K562 (cell line): ENCODE data around the gene MPPED1. TPM values are rescaled to one million over a fixed set of nuclear protein-coding genes. Genes with fewer than 3 reads are reported as not detected.

Experiments used
- ATAC-seq: fragments of 200-7000 bp; cut with Tn5 transposase; 3 replicates; pipeline ENCODE4 v1.9.1; 2020; ENCODE audit warnings: moderate library complexity
- BruUV-seq: library from RNA; stranded (reverse); fragments of 400-500 nt; replicated peaks from 2 replicates; lab custom pipeline; 2021; lab: Mats Ljungman, UMichigan
- CTCF ChIA-PET: fragments of 300-600 bp; formaldehyde crosslinking; extraction: SDS; loops from one replicate; lab custom pipeline; 2021; ENCODE audit warnings: low intra/inter-chr PET ratio; lab: Yijun Ruan, JAX
- POLR2A ChIA-PET: fragments of 300-600, 350-650 bp; sonication (Branson Sonifier 250); formaldehyde crosslinking; extraction: SDS; loops from one replicate; lab custom pipeline; 2021; ENCODE audit warnings: antibody characterized with exemption, inconsistent platforms; lab: Yijun Ruan, JAX
- DNase-seq, 4 experiments: peaks; one replicate each; pipeline versions ENCODE4 v3.0.0 to v3.0.0-alpha.2; 2011 to 2018; ENCODE audit warnings: low spot score in 3 of 4, mixed read lengths in 3 of 4; ENCODE audit errors: extremely low read depth in 1 of 4
- FAIRE-seq: peaks from 2 replicates; lab custom pipeline; 2011; peaks lifted over from hg19 to GRCh38; lab: Jason Lieb, UNC
- H2AFZ ChIP-seq: 2 replicates; pipeline ENCODE4 v1.6.0; 2011; ENCODE audit warnings: low read depth, low read length, control low read depth, inconsistent platforms
- H3K27ac ChIP-seq: fragments of 200-600 bp; 3 replicates; pipeline ENCODE4 v1.8.0; 2011; ENCODE audit warnings: low read depth, mild to moderate bottlenecking, control low read depth, inconsistent platforms, low read length, moderate library complexity, mixed read lengths; ENCODE audit errors: extremely low read depth
- H3K27me3 ChIP-seq, 2 experiments: fragments of 300-600 bp in 1 of 2; 2 replicates in 1 of 2; 3 replicates in 1 of 2; pipeline versions ENCODE4 v1.6.0 to v1.8.0; 2011; ENCODE audit warnings: inconsistent platforms in 2 of 2, low read length in 2 of 2, mild to moderate bottlenecking in 1 of 2, mixed read lengths in 1 of 2, moderate library complexity in 1 of 2; ENCODE audit not compliant: control insufficient read depth in 2 of 2, insufficient read depth in 2 of 2
- H3K36me3 ChIP-seq: fragments of 300-600 bp; 3 replicates; pipeline ENCODE4 v1.8.0; 2011; ENCODE audit warnings: mild to moderate bottlenecking, low read length, inconsistent platforms; ENCODE audit not compliant: control insufficient read depth, insufficient read depth
- H3K4me1 ChIP-seq, 2 experiments: fragments of 200-600 bp in 1 of 2; replicated peaks in 1 of 2; 2 replicates in 1 of 2; 3 replicates in 1 of 2; pipeline versions ENCODE4 v1.5.1 to v1.8.0; 2011; ENCODE audit warnings: inconsistent platforms in 2 of 2, low read length in 2 of 2, mild to moderate bottlenecking in 1 of 2, mixed read lengths in 1 of 2, moderate library complexity in 1 of 2; ENCODE audit not compliant: control insufficient read depth in 2 of 2, insufficient read depth in 2 of 2
- H3K4me2 ChIP-seq: 2 replicates; pipeline ENCODE4 v1.6.1; 2011; ENCODE audit warnings: low read length, control low read depth, inconsistent platforms, mixed read lengths; ENCODE audit not compliant: insufficient read depth
- H3K4me3 ChIP-seq: fragments of 200-600 bp; sonication (generic), shearing (Covaris generic); 2 replicates; pipeline ENCODE4 v1.5.1; 2016; ENCODE audit warnings: control low read depth, inconsistent platforms
- H3K79me2 ChIP-seq: fragments of 200-600 bp; 3 replicates; pipeline ENCODE4 v1.8.0; 2011; ENCODE audit warnings: low read length, inconsistent platforms; ENCODE audit not compliant: control insufficient read depth, insufficient read depth
- H3K9ac ChIP-seq, 2 experiments: 2 replicates each; pipeline versions ENCODE4 v1.6.0 to v1.6.1; 2011; ENCODE audit warnings: low read depth in 2 of 2, low read length in 2 of 2, control low read depth in 1 of 2, inconsistent platforms in 1 of 2, mild to moderate bottlenecking in 1 of 2, mixed read lengths in 1 of 2; ENCODE audit not compliant: insufficient read depth in 1 of 2
- H3K9me1 ChIP-seq: one replicate; pipeline ENCODE4 v1.6.0; 2011; ENCODE audit warnings: inconsistent platforms, mild to moderate bottlenecking, low read length, moderate library complexity; ENCODE audit not compliant: control insufficient read depth, insufficient read depth
- H3K9me3 ChIP-seq: replicated peaks from 2 replicates; pipeline ENCODE4 v1.5.1; 2011; ENCODE audit warnings: low read depth, low read length, inconsistent platforms; ENCODE audit not compliant: control insufficient read depth, insufficient read depth
- H4K20me1 ChIP-seq: replicated peaks from 2 replicates; pipeline ENCODE4 v1.6.1; 2011; ENCODE audit warnings: low read length, inconsistent platforms, mixed read lengths; ENCODE audit not compliant: control insufficient read depth, insufficient read depth
- ARHGAP35 ChIP-seq: fragments of 450-650 bp; IDR thresholded peaks from 2 replicates; pipeline ENCODE4 v1.6.1; 2018; ENCODE audit not compliant: partially characterized antibody
- CAMTA2 ChIP-seq: fragments of 250-450 bp; sonication (Bioruptor Pico); conservative IDR thresholded peaks from 2 replicates; pipeline ENCODE4 v1.5.1; 2022
- DLX4 ChIP-seq: fragments of 250-450 bp; sonication (Bioruptor Pico); IDR thresholded peaks from 2 replicates; pipeline ENCODE4 v1.6.1; 2021; ENCODE audit warnings: mild to moderate bottlenecking
- FIP1L1 ChIP-seq: fragments of 200-400 bp; formaldehyde crosslinking; IDR thresholded peaks from 2 replicates; pipeline ENCODE4 v1.6.1; 2018; ENCODE audit warnings: mild to moderate bottlenecking, low read depth, low read length; ENCODE audit not compliant: poor library complexity, severe bottlenecking
- FUS ChIP-seq: fragments of 200-400 bp; formaldehyde crosslinking; optimal IDR thresholded peaks from 2 replicates; pipeline ENCODE3; 2017; ENCODE audit warnings: low read depth, low read length
- KDM1A ChIP-seq, 2 experiments: fragments of 450-650 bp; IDR thresholded peaks; 2 replicates each; pipeline ENCODE4 v1.6.1; 2016; ENCODE audit warnings: mild to moderate bottlenecking in 2 of 2
- KLF13 ChIP-seq: fragments of 450-650 bp; IDR thresholded peaks from 2 replicates; pipeline ENCODE4 v1.6.1; 2016; ENCODE audit warnings: missing genetic modification characterization, low read depth, mild to moderate bottlenecking, missing compliant biosample characterization, moderate library complexity, borderline replicate concordance
- PCBP1 ChIP-seq: fragments of 200-400 bp; formaldehyde crosslinking; IDR thresholded peaks from 2 replicates; pipeline ENCODE4 v1.6.1; 2018; ENCODE audit warnings: mild to moderate bottlenecking, low read depth, low read length; ENCODE audit not compliant: poor library complexity, severe bottlenecking
- POLR2AphosphoS2 ChIP-seq: IDR thresholded peaks from 2 replicates; pipeline ENCODE4 v1.6.1; 2012; ENCODE audit warnings: low read length, improper control_type of control experiment
- SIX5 ChIP-seq, 2 experiments: IDR thresholded peaks; 2 replicates each; pipeline ENCODE4 v1.6.1; 2011; ENCODE audit warnings: low read length in 2 of 2, borderline replicate concordance in 1 of 2, low read depth in 1 of 2, mild to moderate bottlenecking in 1 of 2, moderate library complexity in 1 of 2; ENCODE audit not compliant: insufficient read depth in 1 of 2
- SOX6 ChIP-seq: fragments of 450-650 bp; IDR thresholded peaks from 2 replicates; pipeline ENCODE4 v1.6.1; 2014; ENCODE audit warnings: mild to moderate bottlenecking
- ZBTB17 ChIP-seq: fragments of 450-650 bp; formaldehyde crosslinking; IDR thresholded peaks from 2 replicates; pipeline ENCODE4 v1.4.0; 2020; ENCODE audit warnings: mild to moderate bottlenecking
- ZNF23 ChIP-seq: fragments of 250-450 bp; sonication (Bioruptor Pico); IDR thresholded peaks from 2 replicates; pipeline ENCODE4 v1.4.0; 2020; ENCODE audit warnings: mild to moderate bottlenecking
- ZNF282 ChIP-seq: sonication (generic); formaldehyde crosslinking; IDR thresholded peaks from 2 replicates; pipeline ENCODE4 v1.8.1; 2023; ENCODE audit warnings: missing genetic modification reagents
- ZNF717 ChIP-seq: fragments of 250-450 bp; sonication (Bioruptor Pico); IDR thresholded peaks from 2 replicates; pipeline ENCODE4 v1.5.0; 2021
- WGBS: fragments of 100-300 bp; shearing (Covaris generic); methylation state at CpG from one replicate; pipeline ENCODE4 v1.1.6; 2016; ENCODE audit warnings: low coverage, mixed read lengths; ENCODE audit not compliant: insufficient coverage; ENCODE audit errors: missing lambda C conversion rate; 5-methylcytosine and 5-hydroxymethylcytosine counted together
- in situ Hi-C: fragments of 300-500 bp; cut with MboI; formaldehyde crosslinking; loops from 4 replicates; pipeline ENCODE4 v1.15.0; 2018; ENCODE audit warnings: inconsistent platforms, mixed read lengths
- intact Hi-C: fragments of 100-400 bp; cut with micrococcal nuclease; formaldehyde crosslinking; loops from 2 replicates; pipeline ENCODE4 v1.14.2; 2022
- polyA plus RNA-seq, 8 experiments: library from polyadenylated mRNA; depleted of rRNA in 4 of 8; stranded (reverse) in 5 of 8; unstranded in 3 of 8; fragments of >200 nt; fragmentation: Nextera tagmentation in 2 of 8; fragmentation: Illumina TruSeq in 1 of 8; extraction: Ambion mirVana in 2 of 8; extraction: Trizol in 1 of 8; gene quantifications; 2 replicates each; pipeline versions ENCODE4 v1.2.1 to v1.2.3, GENCODE V29; 2011 to 2014; ENCODE audit warnings: inconsistent platforms in 1 of 8, missing spikeins in 1 of 8
- total RNA-seq, 7 experiments: library from RNA; depleted of rRNA in 6 of 7; stranded (reverse); fragments of >200 nt in 6 of 7; fragmentation: Illumina TruSeq in 2 of 7; extraction: Trizol in 2 of 7; gene quantifications; 2 replicates each; pipeline versions ENCODE4 v1.2.1 to v1.2.3, GENCODE V29; 2011 to 2021; ENCODE audit warnings: low replicate concordance in 1 of 7
- TF ChIP-seq, protein P1 (sequence below): sonication (generic); formaldehyde crosslinking; IDR thresholded peaks from 2 replicates; pipeline ENCODE4 v1.8.0; 2022; ENCODE audit warnings: mild to moderate bottlenecking, low read depth, missing genetic modification reagents
- TF ChIP-seq, protein P2 (sequence below), 2 experiments: fragments of 450-650 bp; IDR thresholded peaks; 2 replicates each; pipeline ENCODE4 v1.6.1; 2016
- TF ChIP-seq, protein P3 (sequence below), 2 experiments: IDR thresholded peaks in 1 of 2; conservative IDR thresholded peaks in 1 of 2; 2 replicates each; pipeline ENCODE4 v1.6.1; 2016; ENCODE audit warnings: low read depth in 2 of 2, mild to moderate bottlenecking in 1 of 2, missing compliant biosample characterization in 1 of 2, missing genetic modification characterization in 1 of 2, moderate library complexity in 1 of 2

MPPED1 gene
- total and polyA plus RNA-seq, 9 of the 15 experiments (the other 6 are each of a cell fraction or from before 2014, with no cell fraction given): not detected

GRCh38 chr22:43402128-43402527 lies 9.7 kb upstream of the MPPED1 start:
- no peaks in the 10 kb centered on the region for H4K20me1 ChIP-seq
- no peak overlapping the region for H3K4me3 ChIP-seq
- H3K27ac ChIP-seq: no peak overlapping the region
- peaks cover 0 to 2% of the 10 kb centered on the region in 2 experiments; a peak in 1 of 5 replicates for H3K27me3 ChIP-seq
- no peaks in the 10 kb centered on the region for H3K9me3 ChIP-seq
- ChIA-PET POLR2A (no interaction called here), CTCF (no interaction called here)
- ATAC-seq (no peak), DNase-seq (no peak), FAIRE-seq (no peak)
- no peak overlapping the region for H3K9ac ChIP-seq
- no peaks in the 10 kb centered on the region for H3K9me1 ChIP-seq
- no peaks in the 10 kb centered on the region for H3K36me3 ChIP-seq
- in situ Hi-C loops (no loop called here), intact Hi-C loops (no loop called here)
- no peaks in the 10 kb centered on the region for H3K79me2 ChIP-seq
- BruUV-seq: no TSS peak
- 0% methylated on average over 1 of the region's 1 CpG for WGBS
- peaks cover 0 to 11% of the 10 kb centered on the region in 2 experiments; a peak in 2 of 5 replicates for H3K4me1 ChIP-seq
- H3K4me2 ChIP-seq: no peak overlapping the region
- H2AFZ ChIP-seq: no peak overlapping the region
- TF ChIP-seq, protein P1, sequence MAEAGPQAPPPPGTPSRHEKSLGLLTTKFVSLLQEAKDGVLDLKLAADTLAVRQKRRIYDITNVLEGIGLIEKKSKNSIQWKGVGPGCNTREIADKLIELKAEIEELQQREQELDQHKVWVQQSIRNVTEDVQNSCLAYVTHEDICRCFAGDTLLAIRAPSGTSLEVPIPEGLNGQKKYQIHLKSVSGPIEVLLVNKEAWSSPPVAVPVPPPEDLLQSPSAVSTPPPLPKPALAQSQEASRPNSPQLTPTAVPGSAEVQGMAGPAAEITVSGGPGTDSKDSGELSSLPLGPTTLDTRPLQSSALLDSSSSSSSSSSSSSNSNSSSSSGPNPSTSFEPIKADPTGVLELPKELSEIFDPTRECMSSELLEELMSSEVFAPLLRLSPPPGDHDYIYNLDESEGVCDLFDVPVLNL: no peak
- no peak for TF ChIP-seq SIX5 (IDR thresholded peaks at IDR 0.05; ENCODE audit: borderline replicate concordance in 1 of 2, insufficient read depth in 1 of 2, low read depth in 1 of 2, low read length in 2 of 2)
- TF ChIP-seq, protein P2, sequence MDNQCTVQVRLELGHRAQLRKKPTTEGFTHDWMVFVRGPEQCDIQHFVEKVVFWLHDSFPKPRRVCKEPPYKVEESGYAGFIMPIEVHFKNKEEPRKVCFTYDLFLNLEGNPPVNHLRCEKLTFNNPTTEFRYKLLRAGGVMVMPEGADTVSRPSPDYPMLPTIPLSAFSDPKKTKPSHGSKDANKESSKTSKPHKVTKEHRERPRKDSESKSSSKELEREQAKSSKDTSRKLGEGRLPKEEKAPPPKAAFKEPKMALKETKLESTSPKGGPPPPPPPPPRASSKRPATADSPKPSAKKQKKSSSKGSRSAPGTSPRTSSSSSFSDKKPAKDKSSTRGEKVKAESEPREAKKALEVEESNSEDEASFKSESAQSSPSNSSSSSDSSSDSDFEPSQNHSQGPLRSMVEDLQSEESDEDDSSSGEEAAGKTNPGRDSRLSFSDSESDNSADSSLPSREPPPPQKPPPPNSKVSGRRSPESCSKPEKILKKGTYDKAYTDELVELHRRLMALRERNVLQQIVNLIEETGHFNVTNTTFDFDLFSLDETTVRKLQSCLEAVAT (IDR thresholded peaks at IDR 0.05): 0 out of 4 replicates have a peak, but pooled peaks of 1 of the 2 experiments have one; percentile 43
- TF ChIP-seq FIP1L1: no peak
- no peak for TF ChIP-seq KDM1A (IDR thresholded peaks at IDR 0.05)
- TF ChIP-seq SOX6: no peak
- no peak for TF ChIP-seq ZNF282 (CRISPR knock-in tag)
- TF ChIP-seq DLX4: no peak
- no peak for TF ChIP-seq FUS
- no peak for TF ChIP-seq ZNF717 (CRISPR knock-in tag)
- TF ChIP-seq KLF13 (tag): no peak
- no peak for TF ChIP-seq CAMTA2
- TF ChIP-seq ZNF23: peak; percentile 84
- TF ChIP-seq ARHGAP35: no peak
- no peak for TF ChIP-seq POLR2AphosphoS2
- TF ChIP-seq PCBP1: no peak
- TF ChIP-seq ZBTB17 (CRISPR knock-in tag): peak; percentile 93
- TF ChIP-seq, protein P3, sequence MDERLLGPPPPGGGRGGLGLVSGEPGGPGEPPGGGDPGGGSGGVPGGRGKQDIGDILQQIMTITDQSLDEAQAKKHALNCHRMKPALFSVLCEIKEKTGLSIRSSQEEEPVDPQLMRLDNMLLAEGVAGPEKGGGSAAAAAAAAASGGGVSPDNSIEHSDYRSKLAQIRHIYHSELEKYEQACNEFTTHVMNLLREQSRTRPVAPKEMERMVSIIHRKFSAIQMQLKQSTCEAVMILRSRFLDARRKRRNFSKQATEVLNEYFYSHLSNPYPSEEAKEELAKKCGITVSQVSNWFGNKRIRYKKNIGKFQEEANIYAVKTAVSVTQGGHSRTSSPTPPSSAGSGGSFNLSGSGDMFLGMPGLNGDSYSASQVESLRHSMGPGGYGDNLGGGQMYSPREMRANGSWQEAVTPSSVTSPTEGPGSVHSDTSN (CRISPR knock-in tag; IDR thresholded peaks at IDR 0.05; ENCODE audit: low read depth): no peak
- TF ChIP-seq, protein P3 (tag; conservative IDR thresholded peaks at IDR 0.05; ENCODE audit: low read depth): no peak
